Transverse colon (tissue), 4 donors: ENCODE measurements around the gene TMEM47. TPM values are rescaled to one million over a fixed set of nuclear protein-coding genes. Genes with fewer than 3 reads are reported as not detected.

Source experiments
- DNase-seq: peaks from one replicate; pipeline ENCODE4 v3.0.0-alpha.2; 2019
- H3K27ac ChIP-seq, 4 donors: fragments of 200-600 bp; sonication (generic); 2 replicates each; pipeline ENCODE4 v1.5.1; 2016 to 2018; ENCODE audit warnings: inconsistent platforms in 4 of 4
- H3K27me3 ChIP-seq: fragments of 200-600 bp; sonication (generic); 2 replicates; pipeline ENCODE4 v1.5.1; 2017; ENCODE audit warnings: inconsistent platforms
- H3K36me3 ChIP-seq, 4 donors: fragments of 200-600 bp; sonication (generic); 2 replicates each; pipeline ENCODE4 v1.5.1; 2017 to 2019; ENCODE audit warnings: inconsistent platforms in 4 of 4
- H3K4me1 ChIP-seq, 4 donors: fragments of 200-600 bp; sonication (generic); 2 replicates each; pipeline ENCODE4 v1.5.1; 2017 to 2020; ENCODE audit warnings: inconsistent platforms in 4 of 4
- H3K4me3 ChIP-seq, 4 donors: fragments of 200-600 bp; sonication (generic); 1 replicate in 1 of 4; 2 replicates in 3 of 4; pipeline versions ENCODE4 v1.5.1 to v1.6.1; 2017 to 2019; ENCODE audit warnings: inconsistent platforms in 4 of 4
- H3K9me3 ChIP-seq, 2 donors: fragments of 200-600 bp; sonication (generic); 2 replicates each; pipeline ENCODE4 v1.5.1; 2017 to 2019; ENCODE audit warnings: inconsistent platforms in 2 of 2
- EP300 ChIP-seq: sonication (generic); formaldehyde crosslinking; IDR thresholded peaks from one replicate; pipeline ENCODE4 v1.6.1; 2017; ENCODE audit warnings: antibody characterized with exemption, low read depth
- POLR2A ChIP-seq: fragments of 450-650 bp; IDR thresholded peaks from one replicate; pipeline ENCODE4 v1.6.1; 2016; ENCODE audit warnings: antibody characterized with exemption, mild to moderate bottlenecking, moderate library complexity
- POLR2AphosphoS5 ChIP-seq, 3 donors: sonication (generic); formaldehyde crosslinking; IDR thresholded peaks; one replicate each; pipeline ENCODE4 v1.6.1; 2016; ENCODE audit warnings: antibody characterized with exemption in 3 of 3
- WGBS, 2 donors: methylation state at CpG; one replicate each; pipeline ENCODE4 v1.1.5; 2018; ENCODE audit warnings: low coverage in 1 of 2; 5-methylcytosine and 5-hydroxymethylcytosine counted together
- in situ Hi-C, 4 donors: fragments of 200-750 bp; cut with MboI; loops; one replicate each; pipeline versions ENCODE4 v1.15.0 to v1.15.1; 2017; ENCODE audit warnings: low sequenced_read_pairs in 3 of 4, low pct_ligation_motif_present in 1 of 4, low pct_unique_long_range_greater_than_20kb in 1 of 4
- intact Hi-C: fragments of 100-400 bp; cut with DNase I; formaldehyde crosslinking; loops from one replicate; pipeline ENCODE4 v1.15.1; 2023; ENCODE audit warnings: low total_unique reads
- total RNA-seq, 4 donors: library from RNA; depleted of rRNA; stranded (reverse); fragments of >200 nt; gene quantifications; one replicate each; pipeline ENCODE4 v1.1.0, GENCODE V29; 2016
- TF ChIP-seq, protein P1 (sequence below), 5 experiments: fragments of 200-600 bp in 3 of 5; fragments of 450-650 bp in 2 of 5; sonication (generic) in 3 of 5; IDR thresholded peaks; 1 replicate in 2 of 5; 2 replicates in 3 of 5; pipeline ENCODE4 v1.5.1; 2016 to 2017; ENCODE audit warnings: antibody characterized with exemption in 5 of 5, inconsistent platforms in 3 of 5, mild to moderate bottlenecking in 2 of 5, moderate library complexity in 1 of 5

Gene TMEM47
- total RNA-seq, result 10 to 100 TPM; 14.9 to 20.8 (median 16.2) TPM

DNA sequence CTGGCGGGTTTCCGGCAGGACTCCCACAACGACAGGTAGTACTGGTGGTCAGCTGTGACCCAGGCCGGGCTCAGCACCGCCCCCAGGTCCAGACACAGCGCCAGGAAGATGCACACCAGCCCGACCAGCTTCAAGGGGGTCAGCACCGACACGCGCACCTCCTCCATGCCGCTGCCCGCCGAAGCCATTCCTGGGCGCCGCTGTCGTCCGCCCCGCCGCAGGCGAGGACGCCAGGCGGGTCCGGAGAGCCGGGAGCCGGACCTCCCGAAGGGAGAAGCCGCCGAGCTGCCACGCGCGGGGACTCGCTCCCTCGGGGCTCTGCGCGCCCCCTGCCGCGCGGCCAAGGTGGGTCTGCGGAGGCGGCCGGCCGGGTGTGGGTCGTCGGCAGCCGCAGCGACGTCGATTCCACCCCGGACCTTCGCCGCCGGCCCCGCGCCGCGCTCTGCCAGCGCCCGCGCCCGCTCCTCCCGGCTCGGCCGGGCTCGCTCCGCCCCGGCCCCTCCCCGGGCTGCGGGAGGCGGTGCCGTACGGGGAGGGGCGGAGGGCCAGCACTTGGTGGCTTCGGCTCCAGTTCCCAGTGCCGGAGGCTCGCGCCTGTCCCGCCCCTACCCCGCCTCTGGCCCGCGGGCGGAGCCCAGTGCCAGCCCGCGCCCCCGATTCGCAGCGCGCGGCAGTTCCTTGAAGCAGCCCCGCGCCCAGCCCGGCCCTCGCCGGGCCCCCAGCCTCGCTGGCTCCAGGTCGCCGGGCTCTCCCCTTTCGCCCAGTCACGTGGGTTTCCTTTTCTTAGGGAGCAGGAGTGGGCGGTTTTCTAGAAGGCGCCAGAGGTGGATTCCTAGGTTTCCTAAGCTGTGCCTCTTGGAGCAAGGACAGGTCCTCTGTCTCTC is at the start of gene TMEM47:
TSS of gene TMEM47 (minus strand) at position 444 of the 884 bp plus-strand sequence. CDS start at position 188, 256 bp downstream.
- no peaks in the 10 kb centered on the region for H3K9me3 ChIP-seq
- H3K27me3 ChIP-seq, result peaks cover 9% of the 10 kb centered on the region
- no peaks in the 10 kb centered on the region for H3K36me3 ChIP-seq
- H3K4me1 ChIP-seq, result no peaks in the 10 kb centered on the region
- peak within 1 kb of the TSS; percentile 46 to 56 (median 52) for H3K4me3 ChIP-seq
- H3K27ac ChIP-seq, result peak within 1 kb of the TSS; percentile 77 to 85 (median 82)
- WGBS, 2 donors, result 39% methylated on average over 74 of the region's 100 CpGs; no CpG with 5 or more reads in 1 of the 2 donors
- DNase-seq, result peak; percentile 71
- intact Hi-C loops (no loop called here), in situ Hi-C loops (no loop called here)
- TF ChIP-seq POLR2A, result no peak
- no peak for TF ChIP-seq EP300
- TF ChIP-seq POLR2AphosphoS5 (IDR thresholded peaks at IDR 0.05), result peak in 2 of 3 donors; percentile 6 to 43
- TF ChIP-seq, protein P1, sequence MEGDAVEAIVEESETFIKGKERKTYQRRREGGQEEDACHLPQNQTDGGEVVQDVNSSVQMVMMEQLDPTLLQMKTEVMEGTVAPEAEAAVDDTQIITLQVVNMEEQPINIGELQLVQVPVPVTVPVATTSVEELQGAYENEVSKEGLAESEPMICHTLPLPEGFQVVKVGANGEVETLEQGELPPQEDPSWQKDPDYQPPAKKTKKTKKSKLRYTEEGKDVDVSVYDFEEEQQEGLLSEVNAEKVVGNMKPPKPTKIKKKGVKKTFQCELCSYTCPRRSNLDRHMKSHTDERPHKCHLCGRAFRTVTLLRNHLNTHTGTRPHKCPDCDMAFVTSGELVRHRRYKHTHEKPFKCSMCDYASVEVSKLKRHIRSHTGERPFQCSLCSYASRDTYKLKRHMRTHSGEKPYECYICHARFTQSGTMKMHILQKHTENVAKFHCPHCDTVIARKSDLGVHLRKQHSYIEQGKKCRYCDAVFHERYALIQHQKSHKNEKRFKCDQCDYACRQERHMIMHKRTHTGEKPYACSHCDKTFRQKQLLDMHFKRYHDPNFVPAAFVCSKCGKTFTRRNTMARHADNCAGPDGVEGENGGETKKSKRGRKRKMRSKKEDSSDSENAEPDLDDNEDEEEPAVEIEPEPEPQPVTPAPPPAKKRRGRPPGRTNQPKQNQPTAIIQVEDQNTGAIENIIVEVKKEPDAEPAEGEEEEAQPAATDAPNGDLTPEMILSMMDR (IDR thresholded peaks at IDR 0.05), result no peak

DNA sequence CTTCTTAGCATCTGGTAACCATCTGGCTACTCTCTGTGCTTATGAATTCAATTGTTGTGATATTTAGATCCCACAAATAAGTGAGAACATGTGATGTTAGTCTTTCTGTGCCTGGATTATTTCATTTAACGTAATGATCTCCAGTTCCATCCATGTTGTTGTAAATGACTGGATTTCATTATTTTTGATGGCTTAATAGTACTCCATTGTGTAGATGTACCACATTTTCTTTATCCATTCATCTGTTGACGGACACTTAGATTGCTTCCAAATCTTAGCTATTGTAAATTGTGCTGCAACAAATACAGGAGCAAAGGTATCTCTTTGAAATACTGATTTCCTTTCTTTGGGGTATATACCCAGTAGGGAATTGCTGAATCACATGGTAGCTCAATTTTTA is 30.0 kb upstream of the TMEM47 start:
- Histone ChIP-seq H3K27ac (no peak overlapping the region), H3K9me3 (no peaks in the 10 kb centered on the region), H3K4me1 (no peaks in the 10 kb centered on the region), H3K27me3 (no peaks in the 10 kb centered on the region), H3K4me3 (no peak overlapping the region), H3K36me3 (no peaks in the 10 kb centered on the region)
- WGBS, 2 donors, result 57% methylated on average over 2 of the region's 2 CpGs; no CpG with 5 or more reads in 1 of the 2 donors
- intact Hi-C loops (no loop called here), in situ Hi-C loops (no loop called here)
- TF ChIP-seq POLR2AphosphoS5 (IDR thresholded peaks at IDR 0.05) (no peak), EP300 (no peak)
- TF ChIP-seq, protein P1 (IDR thresholded peaks at IDR 0.05), result no peak
- no peak for DNase-seq

DNA sequence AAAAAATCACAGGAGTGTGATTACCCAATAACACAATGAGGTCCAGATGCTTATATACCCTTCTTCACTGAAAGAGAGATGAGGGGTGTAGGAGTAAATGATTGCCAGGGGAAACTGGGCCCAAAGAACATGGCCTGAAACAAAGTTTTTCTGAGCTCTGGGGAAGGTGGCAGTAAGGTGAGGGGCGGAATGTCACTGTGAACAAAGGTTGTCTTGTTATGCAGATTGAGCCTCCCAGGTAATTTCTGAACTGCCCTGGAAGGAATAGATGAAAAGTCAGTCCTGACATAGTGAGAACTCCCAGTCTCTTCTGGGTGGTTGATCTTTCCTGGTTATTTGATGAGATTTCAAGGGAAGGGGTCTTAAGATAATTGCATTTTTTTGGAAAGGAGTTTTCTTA is 2.5 kb upstream of the TMEM47 start:
- H3K9me3 ChIP-seq, result no peaks in the 10 kb centered on the region
- DNase-seq, result no peak
- H3K27ac ChIP-seq, result no peak overlapping the region
- no peaks in the 10 kb centered on the region for H3K4me1 ChIP-seq
- TF ChIP-seq EP300 (no peak), POLR2A (no peak)
- in situ Hi-C loops (no loop called here), intact Hi-C loops (no loop called here)
- H3K36me3 ChIP-seq, result no peaks in the 10 kb centered on the region
- no peak overlapping the region for H3K4me3 ChIP-seq
- H3K27me3 ChIP-seq, result peaks cover 9% of the 10 kb centered on the region
- 62 to 75% methylated on average over 1 of the region's 1 CpG for WGBS, 2 donors

DNA sequence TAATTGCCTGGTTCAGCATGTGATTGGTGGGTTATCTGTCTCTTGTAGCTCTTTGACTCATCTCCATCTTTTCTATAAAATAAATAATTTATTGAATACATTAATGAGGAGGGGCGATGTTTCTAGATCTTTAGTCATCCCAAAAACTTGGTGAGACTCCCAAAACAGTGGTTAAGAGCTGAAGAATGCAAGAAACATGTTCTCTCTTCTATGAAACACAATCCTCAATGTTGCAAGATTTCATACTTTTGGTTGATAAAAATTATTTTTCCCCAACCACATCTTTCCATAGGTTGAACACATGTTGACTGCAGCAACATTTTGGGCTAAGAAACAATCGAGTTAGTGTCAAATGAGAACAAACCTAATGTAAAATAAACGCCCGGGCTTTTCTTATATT is 1.2 kb upstream of the TMEM47 start:
- in situ Hi-C loops (no loop called here), intact Hi-C loops (no loop called here)
- Histone ChIP-seq H3K36me3 (no peaks in the 10 kb centered on the region), H3K27ac (no peak overlapping the region), H3K9me3 (no peaks in the 10 kb centered on the region), H3K4me3 (no peak overlapping the region), H3K4me1 (no peaks in the 10 kb centered on the region), H3K27me3 (peaks cover 9% of the 10 kb centered on the region)
- no peak for DNase-seq
- TF ChIP-seq EP300 (no peak), POLR2AphosphoS5 (IDR thresholded peaks at IDR 0.05) (no peak), POLR2A (no peak)
- TF ChIP-seq, protein P1 (IDR thresholded peaks at IDR 0.05), result no peak
- 74 to 76% methylated on average over 4 of the region's 4 CpGs for WGBS, 2 donors
